IMR-90 (cell line): ENCODE results near the gene DOCK4.

ENCODE experiments used
- CTCF ChIP-seq: conservative IDR thresholded peaks from 2 replicates; pipeline ENCODE4 v1.5.1; 2012; ENCODE audit warnings: mild to moderate bottlenecking, low read depth, low read length, improper control_type of control experiment
- POLR2A ChIP-seq: IDR thresholded peaks from 2 replicates; pipeline ENCODE4 v1.6.1; 2012; ENCODE audit warnings: mild to moderate bottlenecking, low read depth, low read length
- RAD21 ChIP-seq: IDR thresholded peaks from 2 replicates; pipeline ENCODE4 v1.6.1; 2012; ENCODE audit warnings: low read length, improper control_type of control experiment
- RCOR1 ChIP-seq: IDR thresholded peaks from 2 replicates; pipeline ENCODE4 v1.6.1; 2012; ENCODE audit warnings: mild to moderate bottlenecking, low read length, improper control_type of control experiment; ENCODE audit not compliant: insufficient replicate concordance
- RFX5 ChIP-seq: IDR thresholded peaks from 2 replicates; pipeline ENCODE4 v1.8.0; 2012; ENCODE audit warnings: low read depth, mild to moderate bottlenecking, low read length, moderate library complexity

- TF ChIP-seq CTCF (no peak), RFX5 (no peak), RAD21 (no peak), POLR2A (no peak), RCOR1 (no peak)
These were observed 187.7 kb downstream of the DOCK4 start for GRCh38 chr7:112018305-112019030.
